ENCODE data around the gene TNNI3K. TPM values are rescaled to one million over a fixed set of nuclear protein-coding genes. Genes with fewer than 3 reads are reported as not detected.

TNNI3K gene
- total and polyA plus RNA-seq, 2 of the 8 experiments (the other 6 are each of a cell fraction or from before 2014, with no cell fraction given): 0.41 to 0.48 TPM

DNA sequence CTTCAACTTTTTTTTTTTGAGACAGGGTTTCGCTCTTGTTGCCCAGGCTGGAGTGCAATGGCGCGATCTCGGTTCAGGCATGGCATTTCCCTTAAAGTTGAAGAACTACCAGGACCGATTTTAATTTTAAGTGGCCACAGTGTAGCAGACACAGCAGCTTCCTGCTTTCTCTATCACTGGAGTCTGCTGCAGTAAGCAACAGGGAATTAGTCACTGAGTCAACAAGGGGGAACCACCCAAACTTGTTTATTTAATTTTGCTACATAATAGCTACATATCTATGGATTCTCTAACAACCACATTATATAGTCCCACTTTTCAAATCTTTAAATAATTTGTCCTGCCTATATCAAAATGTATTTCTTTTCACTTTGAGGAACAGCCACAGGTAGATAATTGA is 12.5 kb upstream of the TNNI3K start:
- Histone ChIP-seq H4K5ac (ENCODE audit: insufficient read length, low read depth, low read length) (no peak overlapping the region), H4K8ac (ENCODE audit: extremely low read depth, insufficient read depth, low read length) (no peak overlapping the region), H2AK5ac (ENCODE audit: low read depth, low read length) (no peak overlapping the region), H3K23me2 (ENCODE audit: low read depth, low read length) (no peaks in the 10 kb centered on the region), H3K36me3 (ENCODE audit: control insufficient read depth in 2 of 4, insufficient read depth in 4 of 4, low read length in 3 of 4) (no peaks in the 10 kb centered on the region), H3K56ac (replicated peaks; ENCODE audit: insufficient read length, low read depth, low read length) (no peak overlapping the region), H2BK15ac (ENCODE audit: low read length) (no peak overlapping the region), H3K9me3 (ENCODE audit: insufficient read depth in 2 of 2, low read depth in 1 of 2, low read length in 1 of 2) (no peaks in the 10 kb centered on the region), H3K14ac (ENCODE audit: insufficient read length) (no peak overlapping the region), H3K79me2 (ENCODE audit: control insufficient read depth in 1 of 2, insufficient read depth in 2 of 2, low read length in 2 of 2) (no peaks in the 10 kb centered on the region), H3K79me1 (ENCODE audit: low read depth, low read length) (no peaks in the 10 kb centered on the region), H2BK120ac (replicated peaks; ENCODE audit: low read depth, low read length) (no peak overlapping the region), H3K27ac (ENCODE audit: low read depth, low read length) (no peak overlapping the region), H3K27me3 (replicated peaks in 1 of 4; ENCODE audit: control insufficient read depth in 3 of 4, extremely low read depth in 1 of 4, insufficient read depth in 3 of 4, low read length in 3 of 4) (no peaks in the 10 kb centered on the region), H3K18ac (ENCODE audit: extremely low read depth, low read length) (no peak overlapping the region), H2BK12ac (ENCODE audit: low read depth, low read length) (no peak overlapping the region), H2AFZ (ENCODE audit: low read length) (no peak overlapping the region), H3K4ac (replicated peaks; ENCODE audit: insufficient read length, low read depth, low read length) (no peak overlapping the region), H2BK20ac (ENCODE audit: low read length) (no peak overlapping the region), H3K9ac (replicated peaks in 1 of 4; ENCODE audit: extremely low read depth in 1 of 4, low read depth in 3 of 4, low read length in 3 of 4) (no peak overlapping the region), H4K91ac (replicated peaks; ENCODE audit: insufficient read length, low read length) (no peak overlapping the region), H3K4me2 (ENCODE audit: insufficient read depth in 1 of 2, low read depth in 2 of 2, low read length in 2 of 2) (no peak overlapping the region), H3K4me1 (replicated peaks in 1 of 4; ENCODE audit: control insufficient read depth in 3 of 4, insufficient read depth in 4 of 4, low read length in 3 of 4) (no peaks in the 10 kb centered on the region), H3K4me3 (ENCODE audit: extremely low read depth in 1 of 4, insufficient read depth in 2 of 4, low read depth in 3 of 4, low read length in 4 of 4) (no peak overlapping the region), H3K23ac (ENCODE audit: insufficient read length) (no peak overlapping the region), H2BK5ac (ENCODE audit: low read depth, low read length) (no peak overlapping the region), H4K20me1 (replicated peaks in 1 of 2; ENCODE audit: control insufficient read depth in 1 of 2, insufficient read depth in 2 of 2, low read length in 2 of 2) (no peaks in the 10 kb centered on the region)
- 97% methylated on average over 5 of the region's 5 CpGs; no CpG with 5 or more reads in 1 of the 2 experiments for WGBS, 2 experiments (ENCODE audit: extremely low coverage in 1 of 2, insufficient coverage in 1 of 2, insufficient read length in 1 of 2, insufficient replicate concordance in 2 of 2, low coverage in 1 of 2, low lambda C conversion rate in 2 of 2, missing lambda C conversion rate in 1 of 2)
- CTCF ChIA-PET (ENCODE audit: partially characterized antibody): interaction anchor here (0.8 to 1.2 kb wide), 5 partner anchors 10 to 548 kb away, joined by 3 read pairs; no protein-coding TSS in a partner anchor
- POLR2A ChIA-PET (ENCODE audit: partially characterized antibody): no interaction called here
- DNase-seq (ENCODE audit: low read depth in 1 of 2, low spot score in 2 of 2): no peak
- TF ChIP-seq TAF1 (IDR thresholded peaks at IDR 0.05; ENCODE audit: low read depth, low read length): no peak
- TF ChIP-seq RBBP5 (IDR thresholded peaks at IDR 0.05; ENCODE audit: borderline replicate concordance, low read depth, low read length): no peak
- FAIRE-seq: no peak

All from H1 (cell line).